HG03060 (cell line): ENCODE results near the gene NCOA1.

Experiments
- ATAC-seq: cut with Tn5 transposase; IDR thresholded peaks from one replicate; pipeline ENCODE4 v1.9.1; 2021; ENCODE audit warnings: low read depth, moderate number of reproducible peaks; ENCODE audit not compliant: unreplicated experiment

The NCOA1 gene

GRCh38 chr2:24815171-24815570 lies 324.1 kb downstream of the NCOA1 start:
- ATAC-seq: no peak

- no peak for ATAC-seq
Observed at GRCh38 chr2:24816404-24816803, 325.4 kb downstream of the NCOA1 start.

GRCh38 chr2:24816884-24817283 lies 325.8 kb downstream of the NCOA1 start:
- ATAC-seq: no peak

GRCh38 chr2:24818721-24819167 lies 327.7 kb downstream of the NCOA1 start:
- no peak for ATAC-seq

- ATAC-seq: no peak
Observed at GRCh38 chr2:24819442-24820174, 328.6 kb downstream of the NCOA1 start.

- no peak for ATAC-seq
Observed at GRCh38 chr2:24820175-24820513, 329.1 kb downstream of the NCOA1 start.
